ENCODE measurements around the gene MAMSTR. TPM values are rescaled to one million over a fixed set of nuclear protein-coding genes. Genes with fewer than 3 reads are reported as not detected.

Gene MAMSTR
- total and polyA plus RNA-seq, 2 donors (not counting 1 experiment from before 2014, with no cell fraction given) = 0.60 to 1.6 TPM

DNA sequence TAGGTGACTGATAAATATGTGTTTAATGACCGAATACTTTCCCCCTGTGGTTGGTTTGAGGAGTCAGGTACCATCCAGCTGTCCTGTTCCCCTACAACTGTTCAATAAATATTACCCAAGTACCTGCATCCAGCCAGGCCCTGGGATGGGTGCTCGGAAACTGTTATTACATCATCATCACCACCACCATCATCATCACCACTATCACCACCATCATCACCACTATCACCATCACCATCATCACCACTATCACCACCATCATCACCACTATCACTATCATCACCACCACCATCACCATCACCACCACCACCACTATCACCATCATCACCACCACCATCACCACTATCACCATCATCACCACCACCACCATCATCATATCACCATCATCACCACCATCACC, 50.8 kb downstream of the MAMSTR start:
- no peaks in the 10 kb centered on the region for H3K27me3 Mint-ChIP-seq
- POLR2A ChIA-PET = no interaction called here
- CTCF ChIA-PET = no interaction called here
- no peak for TF ChIP-seq EZH2 (IDR thresholded peaks at IDR 0.05; ENCODE audit: borderline replicate concordance, insufficient read depth, low read depth, low read length, poor library complexity, severe bottlenecking)
- TF ChIP-seq, protein P1, sequence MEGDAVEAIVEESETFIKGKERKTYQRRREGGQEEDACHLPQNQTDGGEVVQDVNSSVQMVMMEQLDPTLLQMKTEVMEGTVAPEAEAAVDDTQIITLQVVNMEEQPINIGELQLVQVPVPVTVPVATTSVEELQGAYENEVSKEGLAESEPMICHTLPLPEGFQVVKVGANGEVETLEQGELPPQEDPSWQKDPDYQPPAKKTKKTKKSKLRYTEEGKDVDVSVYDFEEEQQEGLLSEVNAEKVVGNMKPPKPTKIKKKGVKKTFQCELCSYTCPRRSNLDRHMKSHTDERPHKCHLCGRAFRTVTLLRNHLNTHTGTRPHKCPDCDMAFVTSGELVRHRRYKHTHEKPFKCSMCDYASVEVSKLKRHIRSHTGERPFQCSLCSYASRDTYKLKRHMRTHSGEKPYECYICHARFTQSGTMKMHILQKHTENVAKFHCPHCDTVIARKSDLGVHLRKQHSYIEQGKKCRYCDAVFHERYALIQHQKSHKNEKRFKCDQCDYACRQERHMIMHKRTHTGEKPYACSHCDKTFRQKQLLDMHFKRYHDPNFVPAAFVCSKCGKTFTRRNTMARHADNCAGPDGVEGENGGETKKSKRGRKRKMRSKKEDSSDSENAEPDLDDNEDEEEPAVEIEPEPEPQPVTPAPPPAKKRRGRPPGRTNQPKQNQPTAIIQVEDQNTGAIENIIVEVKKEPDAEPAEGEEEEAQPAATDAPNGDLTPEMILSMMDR (IDR thresholded peaks at IDR 0.05) = no peak
- H3K27ac ChIP-seq (ENCODE audit: low read length in 2 of 2) = no peak overlapping the region
- H4K20me1 ChIP-seq (ENCODE audit: control insufficient read depth, insufficient read depth, low read length, poor library complexity, severe bottlenecking) = no peaks in the 10 kb centered on the region
- peaks cover 0 to 6% (median 0%) of the 10 kb centered on the region in 3 donors for H3K9me3 ChIP-seq (ENCODE audit: control extremely low read depth in 1 of 3, control insufficient read depth in 2 of 3, insufficient read depth in 1 of 3, low read length in 2 of 3)
- H3K4me1 ChIP-seq (ENCODE audit: control insufficient read depth in 2 of 2, insufficient read depth in 2 of 2, low read length in 2 of 2) = no peaks in the 10 kb centered on the region
- no peaks in the 10 kb centered on the region for H3K4me1 Mint-ChIP-seq
- H2AFZ ChIP-seq (ENCODE audit: insufficient read depth, low read depth, low read length, poor library complexity, severe bottlenecking) = no peak overlapping the region
- WGBS (ENCODE audit: insufficient coverage) = 100% methylated on average over 1 of the region's 2 CpGs
- no peaks in the 10 kb centered on the region for H3K27me3 ChIP-seq (replicated peaks in 1 of 4; ENCODE audit: control extremely low read depth in 1 of 4, control insufficient read depth in 3 of 4, insufficient read depth in 4 of 4, low read length in 3 of 4)
- no peak overlapping the region for H3K4me2 ChIP-seq (replicated peaks; ENCODE audit: low read depth, low read length, poor library complexity, severe bottlenecking)
- H3K4me3 Mint-ChIP-seq = no peak overlapping the region
- no peaks in the 10 kb centered on the region for H3K36me3 ChIP-seq (replicated peaks in 1 of 2; ENCODE audit: control extremely low read depth in 1 of 2, control insufficient read depth in 1 of 2, extremely low read depth in 1 of 2, insufficient read depth in 2 of 2, low read length in 1 of 2)
- H3K9ac ChIP-seq (ENCODE audit: low read length) = no peak overlapping the region
- ATAC-seq (ENCODE audit: low read depth) = no peak
- no peak for DNase-seq
- intact Hi-C loops (cut with micrococcal nuclease) = no loop called here
- no peaks in the 10 kb centered on the region for H3K79me2 ChIP-seq (ENCODE audit: control insufficient read depth, insufficient read depth, low read length)
- H3K27ac Mint-ChIP-seq = no peak overlapping the region
- peaks cover 3% of the 10 kb centered on the region for H3K9me3 Mint-ChIP-seq (ENCODE audit: insufficient read depth)
- H3K4me3 ChIP-seq (ENCODE audit: control extremely low read depth in 1 of 5, extremely low read depth in 1 of 5, insufficient read depth in 1 of 5, low read depth in 2 of 5, low read length in 4 of 5) = no peak overlapping the region

DNA sequence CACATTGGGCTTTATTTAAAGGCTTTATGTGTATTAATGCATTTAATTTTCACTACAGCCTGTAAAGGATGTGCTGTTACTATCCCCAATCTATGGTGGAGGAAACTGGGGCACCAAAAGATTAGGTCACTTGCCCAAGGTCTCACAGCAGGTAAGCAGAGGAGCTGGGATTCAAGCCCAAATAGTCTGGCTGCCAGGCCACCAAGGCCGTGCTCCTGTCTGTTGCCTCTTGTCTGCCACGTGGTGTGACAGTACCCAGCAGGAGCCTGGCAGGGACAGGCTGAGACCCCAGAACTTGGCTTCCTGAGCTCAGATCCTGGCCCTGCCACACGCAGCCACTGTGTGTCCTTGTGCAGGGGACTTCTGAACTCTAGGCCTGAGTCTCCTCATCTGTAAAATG, 51.2 kb downstream of the MAMSTR start:
- Histone ChIP-seq H3K9ac (ENCODE audit: low read length) (no peak overlapping the region), H3K36me3 (replicated peaks in 1 of 2; ENCODE audit: control extremely low read depth in 1 of 2, control insufficient read depth in 1 of 2, extremely low read depth in 1 of 2, insufficient read depth in 2 of 2, low read length in 1 of 2) (no peaks in the 10 kb centered on the region), H3K27ac (ENCODE audit: low read length in 2 of 2) (no peak overlapping the region), H3K4me2 (replicated peaks; ENCODE audit: low read depth, low read length, poor library complexity, severe bottlenecking) (no peak overlapping the region), H3K9me3 (ENCODE audit: control extremely low read depth in 1 of 3, control insufficient read depth in 2 of 3, insufficient read depth in 1 of 3, low read length in 2 of 3) (peaks cover 0 to 6% (median 0%) of the 10 kb centered on the region in 3 donors), H4K20me1 (ENCODE audit: control insufficient read depth, insufficient read depth, low read length, poor library complexity, severe bottlenecking) (no peaks in the 10 kb centered on the region), H3K79me2 (ENCODE audit: control insufficient read depth, insufficient read depth, low read length) (no peaks in the 10 kb centered on the region), H3K4me1 (ENCODE audit: control insufficient read depth in 2 of 2, insufficient read depth in 2 of 2, low read length in 2 of 2) (no peaks in the 10 kb centered on the region), H2AFZ (ENCODE audit: insufficient read depth, low read depth, low read length, poor library complexity, severe bottlenecking) (no peak overlapping the region), H3K27me3 (replicated peaks in 1 of 4; ENCODE audit: control extremely low read depth in 1 of 4, control insufficient read depth in 3 of 4, insufficient read depth in 4 of 4, low read length in 3 of 4) (no peaks in the 10 kb centered on the region), H3K4me3 (ENCODE audit: control extremely low read depth in 1 of 5, extremely low read depth in 1 of 5, insufficient read depth in 1 of 5, low read depth in 2 of 5, low read length in 4 of 5) (no peak overlapping the region)
- TF ChIP-seq EZH2 (IDR thresholded peaks at IDR 0.05; ENCODE audit: borderline replicate concordance, insufficient read depth, low read depth, low read length, poor library complexity, severe bottlenecking) = no peak
- TF ChIP-seq, protein P1 (IDR thresholded peaks at IDR 0.05) = no peak
- POLR2A ChIA-PET = no interaction called here
- ATAC-seq (ENCODE audit: low read depth) (no peak), DNase-seq (no peak)
- WGBS (ENCODE audit: insufficient coverage) = 91% methylated on average over 3 of the region's 3 CpGs
- no peak overlapping the region for H3K4me3 Mint-ChIP-seq
- no peaks in the 10 kb centered on the region for H3K27me3 Mint-ChIP-seq
- intact Hi-C loops (cut with micrococcal nuclease) = no loop called here
- CTCF ChIA-PET = no interaction called here
- H3K9me3 Mint-ChIP-seq (ENCODE audit: insufficient read depth) = peaks cover 3% of the 10 kb centered on the region
- H3K27ac Mint-ChIP-seq = no peak overlapping the region
- no peaks in the 10 kb centered on the region for H3K4me1 Mint-ChIP-seq

All from B cell (primary cell).